ENCODE results near the gene KCNT2. TPM values are rescaled to one million over a fixed set of nuclear protein-coding genes. Genes with fewer than 3 reads are reported as not detected.

KCNT2 gene
- total RNA-seq, 1 donor from 2014 or later: not detected

DNA sequence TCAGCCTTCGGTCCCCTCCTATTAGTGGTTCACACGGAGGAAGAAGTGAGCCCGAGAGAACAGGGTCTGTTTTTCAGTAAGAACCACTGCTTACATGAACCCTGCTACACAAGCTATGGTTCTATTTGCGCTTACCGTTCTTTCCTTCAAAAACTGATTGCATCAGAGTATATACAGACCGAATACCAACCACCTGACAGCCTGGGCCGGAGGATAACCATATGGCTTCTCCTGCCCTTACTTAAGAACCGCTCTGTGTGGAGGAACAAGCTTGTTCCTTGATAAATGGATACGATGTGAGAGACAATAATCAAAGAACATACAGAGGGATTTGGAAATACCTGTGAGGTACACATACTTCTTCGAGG is 1.1 kb upstream of the KCNT2 start:
- Mint-ChIP-seq H3K4me3 (no peak overlapping the region), H3K27me3 (peaks cover 15% of the 10 kb centered on the region), H3K4me1 (no peaks in the 10 kb centered on the region), H3K27ac (no peak overlapping the region), H3K9me3 (peaks cover 2% of the 10 kb centered on the region), H3K36me3 (ENCODE audit: low read depth) (no peaks in the 10 kb centered on the region)
- DNase-seq (no peak), ATAC-seq (ENCODE audit: low read depth) (no peak)
- intact Hi-C loops (cut with micrococcal nuclease): no loop called here
- ChIA-PET POLR2A (no interaction called here), CTCF (no interaction called here)
- TF ChIP-seq, protein P1, sequence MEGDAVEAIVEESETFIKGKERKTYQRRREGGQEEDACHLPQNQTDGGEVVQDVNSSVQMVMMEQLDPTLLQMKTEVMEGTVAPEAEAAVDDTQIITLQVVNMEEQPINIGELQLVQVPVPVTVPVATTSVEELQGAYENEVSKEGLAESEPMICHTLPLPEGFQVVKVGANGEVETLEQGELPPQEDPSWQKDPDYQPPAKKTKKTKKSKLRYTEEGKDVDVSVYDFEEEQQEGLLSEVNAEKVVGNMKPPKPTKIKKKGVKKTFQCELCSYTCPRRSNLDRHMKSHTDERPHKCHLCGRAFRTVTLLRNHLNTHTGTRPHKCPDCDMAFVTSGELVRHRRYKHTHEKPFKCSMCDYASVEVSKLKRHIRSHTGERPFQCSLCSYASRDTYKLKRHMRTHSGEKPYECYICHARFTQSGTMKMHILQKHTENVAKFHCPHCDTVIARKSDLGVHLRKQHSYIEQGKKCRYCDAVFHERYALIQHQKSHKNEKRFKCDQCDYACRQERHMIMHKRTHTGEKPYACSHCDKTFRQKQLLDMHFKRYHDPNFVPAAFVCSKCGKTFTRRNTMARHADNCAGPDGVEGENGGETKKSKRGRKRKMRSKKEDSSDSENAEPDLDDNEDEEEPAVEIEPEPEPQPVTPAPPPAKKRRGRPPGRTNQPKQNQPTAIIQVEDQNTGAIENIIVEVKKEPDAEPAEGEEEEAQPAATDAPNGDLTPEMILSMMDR (IDR thresholded peaks at IDR 0.05): no peak

DNA sequence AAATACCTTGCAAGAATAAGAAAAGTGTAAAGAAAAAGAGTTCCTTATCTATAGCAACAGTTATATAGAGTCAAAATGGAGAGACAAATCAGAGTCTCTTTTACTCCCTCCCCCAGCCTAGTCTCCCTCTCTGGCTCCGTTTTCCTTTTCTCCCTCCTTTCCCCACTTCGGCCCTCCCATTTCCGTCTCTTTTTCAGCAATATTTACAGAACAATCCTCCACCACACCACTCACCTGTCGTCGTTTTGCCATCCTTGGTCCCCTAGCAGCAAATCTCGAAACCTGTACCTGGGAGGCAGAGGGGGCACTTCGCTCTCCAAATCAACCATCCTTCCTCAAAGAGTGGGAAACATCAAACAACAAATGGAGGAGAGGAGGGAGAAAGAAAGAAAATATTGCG is 259 bp downstream of the KCNT2 start:
- TF ChIP-seq, protein P1 (IDR thresholded peaks at IDR 0.05): no peak
- no peak for DNase-seq
- no peaks in the 10 kb centered on the region for H3K4me1 Mint-ChIP-seq
- H3K4me3 Mint-ChIP-seq: no peak overlapping the region
- intact Hi-C loops (cut with micrococcal nuclease): no loop called here
- peaks cover 15% of the 10 kb centered on the region for H3K27me3 Mint-ChIP-seq
- peaks cover 2% of the 10 kb centered on the region for H3K9me3 Mint-ChIP-seq
- H3K36me3 Mint-ChIP-seq (ENCODE audit: low read depth): no peaks in the 10 kb centered on the region
- no peak for ATAC-seq (ENCODE audit: low read depth)
- H3K27ac Mint-ChIP-seq: no peak overlapping the region
- ChIA-PET POLR2A (no interaction called here), CTCF (no interaction called here)

DNA sequence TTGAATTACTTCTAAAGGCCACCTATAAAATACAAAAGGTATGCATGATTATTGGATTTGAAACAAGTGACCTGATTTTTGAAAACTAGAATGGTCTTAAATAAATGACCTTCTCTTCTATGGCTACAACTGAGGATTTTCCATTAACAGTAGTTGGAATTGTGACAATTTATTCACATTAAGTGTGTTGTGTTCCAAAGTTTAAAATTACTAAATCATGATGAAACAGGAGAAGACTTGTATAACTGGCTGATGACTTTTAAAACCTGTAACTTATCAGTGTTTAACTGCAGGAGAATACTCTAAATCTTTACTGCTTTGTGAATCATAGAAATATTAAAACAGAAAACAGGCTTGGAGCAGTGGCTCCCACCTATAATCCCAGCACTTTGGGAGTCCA is 4.6 kb downstream of the KCNT2 start:
- CTCF ChIA-PET: no interaction called here
- Mint-ChIP-seq H3K4me3 (no peak overlapping the region), H3K36me3 (ENCODE audit: low read depth) (no peaks in the 10 kb centered on the region), H3K4me1 (no peaks in the 10 kb centered on the region), H3K9me3 (no peaks in the 10 kb centered on the region), H3K27ac (no peak overlapping the region), H3K27me3 (peaks cover 7% of the 10 kb centered on the region)
- intact Hi-C loops (cut with micrococcal nuclease): no loop called here
- POLR2A ChIA-PET: no interaction called here
- TF ChIP-seq, protein P1 (IDR thresholded peaks at IDR 0.05): no peak
- no peak for ATAC-seq (ENCODE audit: low read depth)
- DNase-seq: no peak

DNA sequence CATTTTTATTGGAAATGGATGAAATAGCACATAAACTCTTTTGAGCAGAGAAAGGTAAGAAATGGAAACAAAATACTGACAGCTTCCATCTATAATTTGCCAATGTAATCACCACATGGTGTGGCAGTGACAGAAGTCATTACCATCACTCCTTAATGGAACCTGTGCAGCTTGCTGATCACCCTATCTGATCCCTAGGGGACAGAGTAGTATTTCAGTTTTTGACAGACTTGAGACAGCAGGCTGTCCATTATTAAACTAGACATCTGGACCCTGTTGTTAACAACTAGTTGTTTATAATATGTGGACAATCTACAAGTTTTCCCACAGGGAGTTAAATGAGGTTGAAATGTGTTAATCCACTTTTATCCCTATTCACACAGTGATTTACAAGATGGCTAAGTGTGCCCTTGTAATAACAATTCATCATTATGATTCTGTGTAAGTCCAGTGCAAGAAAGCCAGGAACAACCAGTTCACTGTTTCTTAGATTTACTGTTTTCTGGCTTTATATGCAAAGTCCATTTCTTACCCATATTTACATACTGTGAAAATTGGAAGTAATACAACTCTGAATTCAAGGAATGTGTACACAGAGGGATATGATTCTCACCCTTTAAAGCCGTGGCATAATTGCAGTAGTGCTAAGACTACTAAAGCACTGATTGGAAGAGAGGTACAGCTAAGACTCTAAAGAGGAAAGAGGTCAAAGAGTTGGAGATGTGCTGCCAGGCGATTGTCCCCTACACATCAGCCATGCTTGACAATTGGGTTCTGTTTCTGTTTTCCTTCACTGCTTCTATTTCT is 9.1 kb downstream of the KCNT2 start:
- H3K4me1 Mint-ChIP-seq: no peaks in the 10 kb centered on the region
- no peak overlapping the region for H3K4me3 Mint-ChIP-seq
- ATAC-seq (ENCODE audit: low read depth) (no peak), DNase-seq (no peak)
- intact Hi-C loops (cut with micrococcal nuclease): no loop called here
- ChIA-PET CTCF (no interaction called here), POLR2A (no interaction called here)
- TF ChIP-seq, protein P1 (IDR thresholded peaks at IDR 0.05): no peak
- no peaks in the 10 kb centered on the region for H3K36me3 Mint-ChIP-seq (ENCODE audit: low read depth)
- no peaks in the 10 kb centered on the region for H3K27me3 Mint-ChIP-seq
- no peaks in the 10 kb centered on the region for H3K9me3 Mint-ChIP-seq
- H3K27ac Mint-ChIP-seq: no peak overlapping the region

DNA sequence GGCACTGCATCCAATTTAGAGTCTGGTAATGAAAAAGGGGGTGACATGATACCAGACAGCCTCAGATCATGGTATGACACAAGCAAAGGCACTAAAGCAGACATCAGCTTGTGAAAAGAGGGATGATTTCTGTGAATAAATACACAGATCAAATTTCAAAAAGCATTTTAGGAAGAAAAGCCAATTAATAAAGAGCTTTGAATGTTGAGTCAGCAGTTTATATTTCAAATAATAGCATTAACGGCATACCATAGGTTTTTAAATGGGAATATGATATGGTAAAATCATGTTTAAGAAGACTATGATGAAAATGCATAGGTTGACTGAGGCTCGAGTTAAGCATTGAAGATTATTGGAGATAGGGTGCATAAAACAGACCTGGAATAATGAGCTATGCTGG is 13.5 kb downstream of the KCNT2 start:
- ChIA-PET POLR2A (no interaction called here), CTCF (no interaction called here)
- TF ChIP-seq, protein P1 (IDR thresholded peaks at IDR 0.05): no peak
- peaks cover 2% of the 10 kb centered on the region for H3K9me3 Mint-ChIP-seq
- H3K4me3 Mint-ChIP-seq: no peak overlapping the region
- intact Hi-C loops (cut with micrococcal nuclease): no loop called here
- H3K27me3 Mint-ChIP-seq: no peaks in the 10 kb centered on the region
- H3K36me3 Mint-ChIP-seq (ENCODE audit: low read depth): no peaks in the 10 kb centered on the region
- no peaks in the 10 kb centered on the region for H3K4me1 Mint-ChIP-seq
- DNase-seq (no peak), ATAC-seq (ENCODE audit: low read depth) (no peak)
- H3K27ac Mint-ChIP-seq: no peak overlapping the region

Data from activated B cell treated with CpG ODN at 0.5 μM for 24 hours (primary cell).